Activated CD4-positive, alpha-beta T cell treated with anti-CD3 and anti-CD28 coated beads, Interleukin-2, amount 10 ng/mL, durations not matched to agents 7 days and 5 days (primary cell): ENCODE data around the gene FAM78A. TPM values are rescaled to one million over a fixed set of nuclear protein-coding genes. Genes with fewer than 3 reads are reported as not detected.
"Not testable (repeated sequence)": the region's sequence is repeated elsewhere in the genome, so short reads cannot be mapped to it uniquely, and the experiment has no call there.

Experiments
- CTCF ChIA-PET: fragments of 350-600 bp; sonication (Branson Sonifier 250); formaldehyde crosslinking; loops from one replicate; lab custom pipeline; 2021; ENCODE audit warnings: antibody characterized with exemption; lab: Charles Lee
- POLR2A ChIA-PET: fragments of 350-600 bp; sonication (Branson Sonifier 250); formaldehyde crosslinking; loops from one replicate; lab custom pipeline; 2021; ENCODE audit warnings: antibody characterized with exemption; lab: Charles Lee
- DNase-seq: peaks from one replicate; pipeline ENCODE4 v3.0.0-alpha.2; 2020
- H3K27ac Mint-ChIP-seq: one replicate; pipeline ENCODE4 v1.8.0; 2021; ENCODE audit warnings: mild to moderate bottlenecking, moderate library complexity, mixed read lengths
- H3K27me3 Mint-ChIP-seq: one replicate; pipeline ENCODE4 v1.8.0; 2021; ENCODE audit warnings: mixed read lengths
- H3K36me3 Mint-ChIP-seq: one replicate; pipeline ENCODE4 v1.8.0; 2021; ENCODE audit warnings: low read depth, mixed read lengths
- H3K4me1 Mint-ChIP-seq: one replicate; pipeline ENCODE4 v1.8.0; 2021; ENCODE audit warnings: mixed read lengths
- H3K4me3 Mint-ChIP-seq: one replicate; pipeline ENCODE4 v1.8.0; 2021; ENCODE audit warnings: mild to moderate bottlenecking, moderate library complexity, mixed read lengths
- H3K9me3 Mint-ChIP-seq: one replicate; pipeline ENCODE4 v1.8.0; 2021; ENCODE audit warnings: mixed read lengths
- total RNA-seq, 2 experiments: library from RNA; stranded (reverse); gene quantifications; one replicate each; pipeline ENCODE4 v1.2.3, GENCODE V29; 2021

FAM78A gene
- total RNA-seq, 2 experiments from 2014 or later, result 118 to 128 TPM

DNA sequence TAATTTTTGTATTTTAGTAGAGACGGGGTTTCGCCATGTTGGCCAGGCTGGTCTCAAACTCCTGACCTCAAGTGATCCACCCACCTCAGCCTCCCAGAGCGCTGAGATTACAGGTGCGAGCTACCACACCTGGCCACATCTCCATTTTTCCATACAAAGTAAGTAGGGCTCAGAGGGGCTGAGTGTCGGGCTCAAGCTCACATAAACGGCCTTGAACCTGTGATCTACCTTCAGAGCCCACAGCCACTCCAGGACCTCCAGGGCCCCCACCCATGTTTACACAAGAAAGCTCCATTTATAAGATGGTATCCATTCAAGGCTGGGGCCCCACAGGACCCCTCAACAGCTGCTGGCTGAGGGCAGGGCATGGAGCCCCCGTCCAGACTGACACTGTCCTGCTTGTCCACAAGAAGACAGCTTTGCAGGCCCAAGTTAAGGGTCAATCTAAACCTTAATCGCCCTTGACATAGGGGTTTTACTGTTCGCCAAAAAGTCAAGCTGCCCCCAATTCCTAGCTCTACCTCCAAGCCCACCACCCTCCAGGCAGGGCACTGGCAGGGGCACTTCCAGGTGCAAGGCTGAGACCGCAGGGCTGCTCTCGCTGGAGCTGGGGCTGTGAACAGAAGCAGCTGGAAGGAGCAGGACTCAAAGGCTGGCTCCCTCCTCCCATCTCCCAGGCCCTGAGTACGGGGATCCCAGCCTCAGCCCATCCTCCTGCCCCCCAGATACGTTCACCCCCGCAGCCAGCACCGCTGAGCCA is 18.9 kb downstream of the FAM78A start:
- ChIA-PET CTCF (interaction anchor here (0.6 to 7.3 kb wide), 7 partner anchors 9 to 114 kb away, joined by 3 to 74 read pairs (median 5); partner anchors contain the start of gene FAM78A), POLR2A (interaction anchor here (1.5 to 2.7 kb wide), 4 partner anchors 9 to 19 kb away, joined by 7 to 25 read pairs (median 16); partner anchors contain the start of gene FAM78A)
- no peaks in the 10 kb centered on the region for H3K9me3 Mint-ChIP-seq
- no peaks in the 10 kb centered on the region for H3K27me3 Mint-ChIP-seq
- DNase-seq, result no peak
- peaks cover 82% of the 10 kb centered on the region for H3K4me1 Mint-ChIP-seq
- H3K4me3 Mint-ChIP-seq, result peak overlapping the region; percentile 16
- H3K36me3 Mint-ChIP-seq, result peaks cover 42% of the 10 kb centered on the region
- H3K27ac Mint-ChIP-seq, result peak overlapping the region; percentile 97

DNA sequence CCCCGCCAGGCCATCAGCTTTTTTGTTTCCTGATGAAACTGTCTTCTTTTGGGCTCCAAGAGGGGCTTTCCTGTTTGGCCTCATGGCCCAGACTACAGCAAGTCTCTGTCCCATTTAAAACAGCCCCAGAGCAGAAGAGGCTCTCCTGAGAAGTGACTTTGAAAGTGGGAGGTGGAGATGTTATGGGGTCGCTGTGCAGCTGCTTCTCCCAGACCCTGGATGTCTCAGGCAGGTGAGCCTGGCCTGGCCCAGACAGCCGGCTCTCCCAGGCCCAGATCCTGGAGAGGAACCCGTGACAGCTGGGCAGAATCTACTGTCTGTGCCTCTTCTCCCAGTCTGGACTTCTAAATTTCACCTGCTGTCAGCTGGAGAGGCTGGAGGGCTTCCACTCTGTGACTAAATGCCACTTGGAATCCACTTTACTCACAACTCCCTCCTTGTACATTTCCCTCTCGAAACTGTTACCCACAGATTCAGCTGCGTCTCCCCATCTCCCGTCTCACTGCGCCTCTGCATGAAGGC is 20.6 kb downstream of the FAM78A start:
- H3K36me3 Mint-ChIP-seq, result peaks cover 30% of the 10 kb centered on the region
- no peaks in the 10 kb centered on the region for H3K9me3 Mint-ChIP-seq
- no peaks in the 10 kb centered on the region for H3K27me3 Mint-ChIP-seq
- peak overlapping the region; percentile 97 for H3K27ac Mint-ChIP-seq
- ChIA-PET CTCF (interaction anchor here (1.6 to 7.3 kb wide), 4 partner anchors 8 to 74 kb away, joined by 5 to 74 read pairs (median 8); partner anchors contain the start of gene FAM78A), POLR2A (interaction anchor here (1.5 to 2.7 kb wide), 4 partner anchors 11 to 19 kb away, joined by 7 to 25 read pairs (median 16); partner anchors contain the start of gene FAM78A)
- peaks cover 85% of the 10 kb centered on the region for H3K4me1 Mint-ChIP-seq
- no peak for DNase-seq
- peak overlapping the region; percentile 74 for H3K4me3 Mint-ChIP-seq

DNA sequence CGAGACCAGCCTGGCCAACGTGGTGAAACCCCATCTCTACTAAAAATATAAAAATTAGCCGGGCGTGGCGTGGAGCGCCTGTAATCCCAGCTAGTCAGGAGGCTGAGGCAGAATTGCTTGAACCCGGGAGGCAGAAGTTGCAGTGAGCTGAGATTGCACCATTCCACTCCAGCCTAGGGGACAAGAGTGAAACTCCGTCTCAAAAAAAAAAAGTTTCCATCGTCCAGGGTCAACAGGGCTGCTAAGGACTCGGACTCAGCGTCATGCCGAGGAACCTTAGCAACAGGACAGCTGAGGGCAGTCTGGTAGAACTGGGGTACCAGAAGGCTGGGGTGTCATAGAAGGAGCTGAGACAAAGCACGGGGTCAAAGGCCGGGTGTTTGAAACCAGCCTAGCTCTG is 21.7 kb downstream of the FAM78A start:
- DNase-seq, result no peak
- peaks cover 20% of the 10 kb centered on the region for H3K36me3 Mint-ChIP-seq
- no peaks in the 10 kb centered on the region for H3K27me3 Mint-ChIP-seq
- ChIA-PET POLR2A (no interaction called here), CTCF (interaction anchor here (0.6 kb wide), 1 partner anchor 46 kb away, joined by 4 read pairs; no protein-coding TSS in a partner anchor)
- no peak overlapping the region for H3K4me3 Mint-ChIP-seq
- H3K27ac Mint-ChIP-seq, result peak overlapping the region; percentile 97
- H3K4me1 Mint-ChIP-seq, result peaks cover 78% of the 10 kb centered on the region
- no peaks in the 10 kb centered on the region for H3K9me3 Mint-ChIP-seq

DNA sequence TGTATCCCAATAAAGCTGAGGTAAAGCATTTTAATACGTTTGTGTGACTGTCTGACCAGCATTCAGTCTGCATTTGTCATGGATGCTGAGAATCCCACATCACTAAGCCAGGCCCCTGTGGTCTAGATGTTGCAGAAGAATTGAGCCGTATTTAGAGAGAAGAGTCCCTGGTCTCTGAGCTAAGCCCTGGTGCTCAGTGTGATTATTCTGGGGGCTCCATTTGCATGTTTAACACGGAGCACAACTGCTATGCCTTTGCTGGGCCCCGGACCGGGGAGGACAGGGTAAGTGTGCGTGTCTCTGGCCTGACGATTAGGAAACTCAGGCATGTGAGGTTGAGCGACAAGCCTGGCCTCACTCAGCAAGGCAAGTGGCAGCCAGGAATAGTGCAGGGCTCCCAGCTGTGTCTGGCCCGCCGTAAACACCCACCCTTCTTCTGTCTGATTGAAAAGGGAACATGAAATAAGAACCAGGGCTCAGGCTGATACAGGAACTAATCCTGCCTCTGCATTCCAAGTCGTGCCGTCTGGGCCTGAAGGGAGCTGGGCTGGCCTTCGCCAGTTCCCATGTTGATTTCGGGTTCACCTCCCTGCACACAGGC is 22.3 kb downstream of the FAM78A start:
- H3K4me1 Mint-ChIP-seq, result peaks cover 75% of the 10 kb centered on the region
- POLR2A ChIA-PET, result no interaction called here
- H3K27ac Mint-ChIP-seq, result peak overlapping the region; percentile 97
- no peaks in the 10 kb centered on the region for H3K9me3 Mint-ChIP-seq
- CTCF ChIA-PET, result no interaction called here
- DNase-seq, result no peak
- no peaks in the 10 kb centered on the region for H3K27me3 Mint-ChIP-seq
- H3K4me3 Mint-ChIP-seq, result peak overlapping the region; percentile 34
- peaks cover 16% of the 10 kb centered on the region for H3K36me3 Mint-ChIP-seq

DNA sequence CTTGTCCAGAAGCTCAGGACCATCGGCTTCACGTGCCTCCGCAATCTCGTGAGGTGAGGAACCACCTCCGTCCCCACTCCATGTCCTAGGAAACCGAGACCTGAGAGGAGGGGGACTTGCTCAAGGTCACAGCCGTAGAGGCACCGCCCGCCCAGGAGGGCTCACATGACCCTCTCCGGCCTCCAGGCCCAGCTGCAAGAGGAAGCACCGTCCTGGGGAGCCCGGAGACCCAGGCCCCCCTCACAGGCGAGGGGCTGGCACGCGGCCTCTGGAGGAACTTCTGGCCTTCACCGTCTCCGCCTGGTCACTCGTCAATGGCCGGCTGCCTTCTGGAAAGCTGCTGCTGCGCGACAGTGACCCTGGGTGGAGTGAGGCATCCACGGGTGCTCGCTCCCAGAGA is 24.2 kb downstream of the FAM78A start:
- H3K36me3 Mint-ChIP-seq, result peaks cover 6% of the 10 kb centered on the region
- H3K27me3 Mint-ChIP-seq, result peaks cover 3% of the 10 kb centered on the region
- POLR2A ChIA-PET, result interaction anchor here (1.0 to 1.5 kb wide), 2 partner anchors 14 to 26 kb away, joined by 3 to 4 read pairs; no protein-coding TSS in a partner anchor
- H3K4me1 Mint-ChIP-seq, result peaks cover 58% of the 10 kb centered on the region
- DNase-seq, result no peak
- CTCF ChIA-PET, result interaction anchor here (0.5 to 2.2 kb wide), 10 partner anchors 11 to 195 kb away, joined by 3 to 10 read pairs (median 4); partner anchors contain the start of gene PLPP7
- H3K4me3 Mint-ChIP-seq, result peak overlapping the region; percentile 76
- peak overlapping the region; percentile 97 for H3K27ac Mint-ChIP-seq
- H3K9me3 Mint-ChIP-seq, result no peaks in the 10 kb centered on the region

DNA sequence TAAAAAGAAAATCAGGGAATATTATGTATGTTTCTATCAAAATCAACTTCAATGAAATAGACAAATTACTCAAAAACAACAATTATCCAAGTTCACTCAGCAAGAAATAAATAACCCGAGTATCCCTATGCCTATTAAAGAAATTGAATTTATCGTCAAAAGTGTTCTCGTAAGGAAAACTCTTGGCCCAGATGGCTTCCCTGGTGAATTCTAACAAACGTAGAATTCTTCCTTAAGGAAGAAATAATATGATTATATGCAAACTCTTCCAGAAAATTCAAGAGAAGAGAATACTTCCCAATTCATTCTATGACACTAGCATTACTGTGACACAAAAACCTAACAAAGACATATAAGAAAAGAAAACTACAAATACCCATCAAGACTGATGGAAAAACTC is 29.7 kb downstream of the FAM78A start:
- ChIA-PET POLR2A (no interaction called here), CTCF (interaction anchor here (1.5 kb wide), 1 partner anchor 20 kb away, joined by 3 read pairs; no protein-coding TSS in a partner anchor)
- peaks cover 3% of the 10 kb centered on the region for H3K27me3 Mint-ChIP-seq
- DNase-seq, result no peak
- no peak overlapping the region for H3K27ac Mint-ChIP-seq
- H3K4me1 Mint-ChIP-seq, result peaks cover 11% of the 10 kb centered on the region
- no peak overlapping the region for H3K4me3 Mint-ChIP-seq
- peaks cover 4% of the 10 kb centered on the region for H3K36me3 Mint-ChIP-seq
- H3K9me3 Mint-ChIP-seq, result peaks cover 4% of the 10 kb centered on the region

DNA sequence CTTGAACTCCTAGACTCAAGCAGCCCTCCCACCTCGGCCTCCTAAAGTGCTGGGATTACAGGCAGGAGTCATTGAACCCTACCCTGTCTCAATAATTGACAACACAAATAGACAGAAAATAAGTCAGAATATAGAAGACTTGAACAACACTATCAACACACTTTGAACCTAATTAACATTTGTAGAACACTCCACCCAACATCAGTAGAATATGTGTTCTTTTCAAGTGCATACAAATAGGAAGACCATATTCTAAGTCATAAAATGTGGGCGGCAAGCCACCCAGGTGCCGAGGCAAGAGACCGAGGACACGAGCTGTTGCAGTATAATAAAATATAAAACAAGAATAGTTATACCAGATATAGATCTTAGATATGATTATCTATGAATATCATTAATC is 32.0 kb downstream of the FAM78A start:
- H3K4me3 Mint-ChIP-seq, H3K36me3 Mint-ChIP-seq, H3K27me3 Mint-ChIP-seq, POLR2A ChIA-PET, CTCF ChIA-PET, H3K9me3 Mint-ChIP-seq, H3K4me1 Mint-ChIP-seq, DNase-seq, H3K27ac Mint-ChIP-seq: not testable (repeated sequence)

DNA sequence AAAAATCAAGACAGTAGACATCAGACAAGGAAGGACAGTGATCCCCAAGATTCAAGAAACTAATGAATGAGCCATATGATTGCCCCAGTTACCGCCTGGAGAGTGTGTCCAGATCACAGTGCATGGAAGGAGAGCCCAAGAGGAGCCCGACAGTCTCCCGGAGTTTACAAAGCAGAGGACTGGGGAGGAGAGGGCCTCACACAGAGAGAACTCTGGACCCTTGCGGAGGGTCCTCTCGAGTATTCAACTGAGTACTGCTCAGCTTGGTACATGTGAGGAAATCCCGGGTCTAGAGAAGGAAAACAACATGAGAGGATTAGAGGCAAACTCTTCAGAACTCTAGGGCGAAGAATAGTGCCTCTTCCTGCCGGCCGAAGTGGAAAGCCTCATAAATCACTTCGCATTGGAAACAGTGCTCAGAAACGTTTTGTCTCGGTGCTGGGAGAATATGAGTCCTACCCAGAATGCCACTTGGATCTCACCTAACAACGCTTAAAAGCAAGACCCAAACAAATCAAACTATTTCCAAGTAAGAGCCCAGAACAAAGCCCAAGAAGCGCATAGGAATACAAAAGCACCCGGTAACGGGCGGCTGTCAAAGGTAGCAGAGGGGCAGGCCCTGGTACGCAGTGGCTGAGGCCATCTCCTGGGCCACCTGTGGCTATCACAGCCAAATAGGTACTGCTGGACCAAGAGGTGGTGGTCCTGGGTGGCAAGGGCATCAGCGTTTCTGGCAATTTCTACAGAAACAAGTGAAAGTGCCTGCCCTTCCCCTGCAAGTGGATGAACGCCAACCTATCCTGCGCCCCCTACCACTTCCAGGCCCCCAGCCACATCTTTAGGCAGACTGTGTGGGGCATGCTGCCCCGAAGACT is 36.0 kb downstream of the FAM78A start:
- H3K27me3 Mint-ChIP-seq, result no peaks in the 10 kb centered on the region
- CTCF ChIA-PET, result interaction anchor here (1.2 kb wide), 1 partner anchor 10 kb away, joined by 3 read pairs; no protein-coding TSS in a partner anchor
- peaks cover 16% of the 10 kb centered on the region for H3K36me3 Mint-ChIP-seq
- H3K27ac Mint-ChIP-seq, result peak overlapping the region; percentile 63
- no peak for DNase-seq
- no peak overlapping the region for H3K4me3 Mint-ChIP-seq
- H3K4me1 Mint-ChIP-seq, result peaks cover 37% of the 10 kb centered on the region
- peaks cover 4% of the 10 kb centered on the region for H3K9me3 Mint-ChIP-seq
- POLR2A ChIA-PET, result no interaction called here

DNA sequence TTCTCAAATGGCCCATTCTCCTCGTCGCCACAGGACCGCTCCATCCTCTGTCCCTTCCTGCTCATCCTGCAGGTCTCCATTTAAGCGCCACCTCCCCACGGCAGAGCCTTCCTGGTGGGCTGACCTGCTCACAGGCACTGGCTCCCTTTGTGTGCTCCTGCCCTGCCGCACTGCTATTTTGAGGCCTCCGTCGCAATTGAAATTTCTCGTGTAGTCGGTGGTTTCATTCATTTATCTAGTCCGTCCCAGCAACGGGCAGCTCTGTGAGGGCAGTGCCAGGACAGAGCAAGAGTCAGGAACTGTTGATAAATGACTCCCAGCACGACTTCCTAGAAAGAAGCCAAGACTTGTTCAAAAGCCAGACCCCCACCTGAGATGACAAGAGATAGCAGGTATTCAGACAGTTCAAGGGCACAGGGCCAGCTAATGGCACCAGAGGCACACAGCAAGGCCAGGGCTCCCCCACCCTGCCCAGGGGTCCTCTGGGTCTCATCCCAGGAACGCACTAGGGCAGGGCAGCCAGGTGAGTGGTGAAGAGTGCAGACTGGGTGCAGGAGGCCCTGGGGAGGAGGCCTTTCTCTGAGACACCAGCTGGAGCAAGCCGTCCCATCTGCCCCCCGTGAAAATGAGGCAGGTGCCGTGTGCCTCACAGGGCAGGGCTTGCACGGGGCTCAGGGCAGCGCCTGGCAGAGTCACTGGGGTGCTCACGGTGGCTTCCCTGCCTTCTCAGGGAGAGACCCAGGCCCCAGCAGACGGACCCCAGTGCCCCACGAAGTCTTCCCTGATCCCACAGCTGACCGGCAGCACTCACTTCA is 36.9 kb downstream of the FAM78A start:
- Mint-ChIP-seq H3K27ac (peak overlapping the region; percentile 80), H3K27me3 (no peaks in the 10 kb centered on the region), H3K9me3 (peaks cover 4% of the 10 kb centered on the region), H3K4me3 (no peak overlapping the region), H3K4me1 (peaks cover 41% of the 10 kb centered on the region), H3K36me3 (peaks cover 21% of the 10 kb centered on the region)
- POLR2A ChIA-PET, result interaction anchor here (1.3 to 2.0 kb wide), 2 partner anchors 17 to 31 kb away, joined by 5 to 9 read pairs; no protein-coding TSS in a partner anchor
- CTCF ChIA-PET, result interaction anchor here (2.4 kb wide), 1 partner anchor 13 kb away, joined by 10 read pairs; no protein-coding TSS in a partner anchor
- DNase-seq, result no peak

DNA sequence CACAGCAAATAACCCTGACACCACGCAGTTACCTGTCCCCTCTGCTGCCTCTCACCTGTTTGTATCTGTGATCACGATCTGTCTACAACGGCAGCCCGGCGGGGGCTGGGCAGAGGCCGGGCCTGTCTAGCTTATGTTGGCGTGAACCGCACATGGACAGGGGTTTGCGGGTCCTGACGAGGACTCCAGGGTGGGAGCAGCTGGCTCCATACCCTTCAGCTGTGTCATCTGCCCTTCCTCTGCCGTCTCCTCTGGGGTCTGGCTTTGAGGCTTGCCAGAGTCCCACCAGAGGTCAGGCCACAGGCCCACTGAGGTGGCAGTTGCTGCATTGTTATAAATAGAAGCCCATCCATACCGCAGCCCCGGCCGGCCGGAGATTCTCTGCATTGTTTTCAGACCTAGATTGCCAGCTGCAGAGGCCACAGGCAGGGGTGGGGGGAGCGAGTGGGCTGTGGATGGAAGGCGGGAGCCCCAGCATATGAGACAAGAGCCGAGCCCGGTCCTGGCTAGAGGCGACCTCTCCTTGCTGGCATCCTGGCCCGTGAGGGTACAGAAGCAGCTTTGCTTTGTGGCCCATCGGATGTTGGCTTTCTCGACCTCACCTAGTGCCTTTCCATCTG is 37.8 kb downstream of the FAM78A start:
- no peak for DNase-seq
- POLR2A ChIA-PET, result interaction anchor here (1.3 to 2.0 kb wide), 3 partner anchors 14 to 32 kb away, joined by 3 to 9 read pairs (median 5); no protein-coding TSS in a partner anchor
- H3K4me1 Mint-ChIP-seq, result peaks cover 49% of the 10 kb centered on the region

More for the DNA sequence above, 37.8 kb downstream of the FAM78A start:
- Mint-ChIP-seq H3K27me3 (no peaks in the 10 kb centered on the region), H3K9me3 (peaks cover 4% of the 10 kb centered on the region), H3K36me3 (peaks cover 29% of the 10 kb centered on the region), H3K4me3 (peak overlapping the region; percentile 60), H3K27ac (peak overlapping the region; percentile 93)
- CTCF ChIA-PET, result interaction anchor here (0.6 to 2.4 kb wide), 3 partner anchors 9 to 18 kb away, joined by 3 to 10 read pairs (median 5); no protein-coding TSS in a partner anchor
